ENCODE results near the gene TK2.
"Not testable (repeated sequence)": the region's sequence is repeated elsewhere in the genome, so short reads cannot be mapped to it uniquely, and the experiment has no call there.

TK2 gene

GRCh38 chr16:66480265-66481080, 69.4 kb downstream of the TK2 start:
- no peak for DNase-seq

GRCh38 chr16:66479661-66480264, 70.2 kb downstream of the TK2 start:
- DNase-seq: no peak

- DNase-seq: no peak
Measured at GRCh38 chr16:66478733-66479511, 71.0 kb downstream of the TK2 start.

- no peak for DNase-seq
Measured at GRCh38 chr16:66477028-66477515, 72.8 kb downstream of the TK2 start.

GRCh38 chr16:66476328-66477027, 73.4 kb downstream of the TK2 start:
- no peak for DNase-seq

- DNase-seq: no peak
Measured at GRCh38 chr16:66475232-66475631, 74.7 kb downstream of the TK2 start.

- no peak for DNase-seq
Measured at GRCh38 chr16:66474750-66475199, 75.1 kb downstream of the TK2 start.

- DNase-seq: no peak
Measured at GRCh38 chr16:66473654-66474519, 76.0 kb downstream of the TK2 start.

GRCh38 chr16:66473051-66473571, 76.8 kb downstream of the TK2 start:
- no peak for DNase-seq

GRCh38 chr16:66471716-66472393, 78.1 kb downstream of the TK2 start:
- DNase-seq: no peak

- DNase-seq: no peak
Measured at GRCh38 chr16:66471264-66471663, 78.7 kb downstream of the TK2 start.

GRCh38 chr16:66470556-66470955, 79.4 kb downstream of the TK2 start:
- no peak for DNase-seq

- no peak for DNase-seq
Measured at GRCh38 chr16:66469947-66470546, 79.9 kb downstream of the TK2 start.

- DNase-seq: no peak
Measured at GRCh38 chr16:66469291-66469946, 80.5 kb downstream of the TK2 start.

GRCh38 chr16:66468321-66468965, 81.5 kb downstream of the TK2 start:
- DNase-seq: no peak

GRCh38 chr16:66467611-66468010, 82.3 kb downstream of the TK2 start:
- no peak for DNase-seq

GRCh38 chr16:66466636-66467035, 83.3 kb downstream of the TK2 start:
- not testable (repeated sequence) for DNase-seq

- not testable (repeated sequence) for DNase-seq
Measured at GRCh38 chr16:66465946-66466345, 84.0 kb downstream of the TK2 start.

GRCh38 chr16:66462912-66463311, 87.0 kb downstream of the TK2 start:
- DNase-seq: no peak
